Measurements from ENCODE around the gene ZNF93.
"Not testable (repeated sequence)": the region's sequence is repeated elsewhere in the genome, so short reads cannot be mapped to it uniquely, and the experiment has no call there.

ZNF93 gene

GRCh38 chr19:19900729-19901444 lies at the start of gene ZNF93:
Gene ZNF93 (plus strand): TSS chr19:19900946. CDS start chr19:19901089, 143 bp downstream.
- DNase-seq: peak; percentile 96

GRCh38 chr19:19851740-19852139 lies 49.0 kb upstream of the ZNF93 start:
- not testable (repeated sequence) for DNase-seq

- no peak for DNase-seq
These were observed 42.0 kb upstream of the ZNF93 start for GRCh38 chr19:19858751-19859150.

GRCh38 chr19:19860756-19861390 lies 39.9 kb upstream of the ZNF93 start:
- no peak for DNase-seq

GRCh38 chr19:19865750-19866610 lies 34.8 kb upstream of the ZNF93 start, which contains the start of gene ZNF253:
Gene ZNF253 (plus strand): TSS chr19:19865882. CDS start chr19:19865997, 115 bp downstream.
- peak; percentile 97 for DNase-seq

- DNase-seq: peak; percentile 10
These were observed 34.0 kb upstream of the ZNF93 start for GRCh38 chr19:19866611-19867248.

- not testable (repeated sequence) for DNase-seq
These were observed 30.7 kb upstream of the ZNF93 start for GRCh38 chr19:19870086-19870485.

- no peak for DNase-seq
These were observed 28.8 kb upstream of the ZNF93 start for GRCh38 chr19:19871932-19872331.

GRCh38 chr19:19873381-19873780 lies 27.4 kb upstream of the ZNF93 start:
- DNase-seq: no peak

GRCh38 chr19:19877724-19878123 lies 23.0 kb upstream of the ZNF93 start:
- no peak for DNase-seq

- no peak for DNase-seq
These were observed 16.2 kb upstream of the ZNF93 start for GRCh38 chr19:19884583-19884982.

GRCh38 chr19:19892055-19892941 lies 8.4 kb upstream of the ZNF93 start:
- not testable (repeated sequence) for DNase-seq

GRCh38 chr19:19900139-19900728 lies 512 bp upstream of the ZNF93 start:
- DNase-seq: no peak

GRCh38 chr19:19907551-19907950 lies 6.8 kb downstream of the ZNF93 start:
- DNase-seq: not testable (repeated sequence)

GRCh38 chr19:19909654-19910053 lies 8.9 kb downstream of the ZNF93 start:
- DNase-seq: no peak

GRCh38 chr19:19911150-19911549 lies 10.4 kb downstream of the ZNF93 start:
- no peak for DNase-seq

GRCh38 chr19:19914596-19914995 lies 13.8 kb downstream of the ZNF93 start:
- no peak for DNase-seq

GRCh38 chr19:19930417-19930816 lies 29.7 kb downstream of the ZNF93 start:
- peak; percentile 33 for DNase-seq

GRCh38 chr19:19933432-19934314 lies 32.9 kb downstream of the ZNF93 start:
- DNase-seq: not testable (repeated sequence)

GRCh38 chr19:19937403-19937802 lies 36.7 kb downstream of the ZNF93 start:
- no peak for DNase-seq

Data from midbrain (tissue), 1 donor.